ENCODE data around the gene ABCC1.
"Not testable (repeated sequence)": the region's sequence is repeated elsewhere in the genome, so short reads cannot be mapped to it uniquely, and the experiment has no call there.

DNA sequence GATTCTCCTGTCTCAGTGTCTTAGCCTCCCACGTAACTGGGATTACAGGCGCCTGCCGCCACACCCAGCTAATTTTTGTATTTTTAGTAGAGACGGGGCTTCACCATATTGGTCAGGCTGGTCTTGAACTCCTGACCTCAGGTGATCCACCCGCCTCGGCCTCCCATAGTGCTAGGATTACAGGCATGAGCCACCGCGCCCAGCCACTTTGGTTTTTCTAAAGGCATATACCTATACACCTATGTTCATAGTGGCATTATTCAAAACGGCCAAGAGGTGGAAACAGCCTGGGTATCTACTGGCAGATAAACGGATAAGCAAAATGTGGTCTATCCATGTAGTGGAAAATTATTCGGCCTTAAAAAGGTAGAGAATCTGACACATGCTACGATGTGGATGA lies 203.6 kb downstream of the ABCC1 start:
- not testable (repeated sequence) for TF ChIP-seq TAF1 (IDR thresholded peaks at IDR 0.05; ENCODE audit: low read depth); EP300 (conservative IDR thresholded peaks at IDR 0.05; ENCODE audit: poor library complexity, severe bottlenecking)
- TF ChIP-seq, protein P1, sequence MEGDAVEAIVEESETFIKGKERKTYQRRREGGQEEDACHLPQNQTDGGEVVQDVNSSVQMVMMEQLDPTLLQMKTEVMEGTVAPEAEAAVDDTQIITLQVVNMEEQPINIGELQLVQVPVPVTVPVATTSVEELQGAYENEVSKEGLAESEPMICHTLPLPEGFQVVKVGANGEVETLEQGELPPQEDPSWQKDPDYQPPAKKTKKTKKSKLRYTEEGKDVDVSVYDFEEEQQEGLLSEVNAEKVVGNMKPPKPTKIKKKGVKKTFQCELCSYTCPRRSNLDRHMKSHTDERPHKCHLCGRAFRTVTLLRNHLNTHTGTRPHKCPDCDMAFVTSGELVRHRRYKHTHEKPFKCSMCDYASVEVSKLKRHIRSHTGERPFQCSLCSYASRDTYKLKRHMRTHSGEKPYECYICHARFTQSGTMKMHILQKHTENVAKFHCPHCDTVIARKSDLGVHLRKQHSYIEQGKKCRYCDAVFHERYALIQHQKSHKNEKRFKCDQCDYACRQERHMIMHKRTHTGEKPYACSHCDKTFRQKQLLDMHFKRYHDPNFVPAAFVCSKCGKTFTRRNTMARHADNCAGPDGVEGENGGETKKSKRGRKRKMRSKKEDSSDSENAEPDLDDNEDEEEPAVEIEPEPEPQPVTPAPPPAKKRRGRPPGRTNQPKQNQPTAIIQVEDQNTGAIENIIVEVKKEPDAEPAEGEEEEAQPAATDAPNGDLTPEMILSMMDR (IDR thresholded peaks at IDR 0.05; ENCODE audit: poor library complexity, severe bottlenecking) = not testable (repeated sequence)
